GM21528 (cell line): ENCODE results near the gene EPB41L4B.
A peak's percentile ranks its signal among the peaks of the same experiment; 100 is the strongest.

ENCODE experiments used
- ATAC-seq: cut with Tn5 transposase; IDR thresholded peaks from one replicate; pipeline ENCODE4 v1.9.1; 2021; ENCODE audit warnings: mild to moderate bottlenecking, moderate library complexity; ENCODE audit not compliant: unreplicated experiment, low FRiP score

Gene EPB41L4B

GRCh38 chr9:109321727-109322126 lies 868 bp upstream of the EPB41L4B start:
- no peak for ATAC-seq

GRCh38 chr9:109320331-109320741 lies 523 bp downstream of the EPB41L4B start:
- ATAC-seq = peak; percentile 30

GRCh38 chr9:109319626-109320241 lies 1.1 kb downstream of the EPB41L4B start:
- no peak for ATAC-seq

GRCh38 chr9:109319017-109319625 lies 1.7 kb downstream of the EPB41L4B start:
- ATAC-seq = no peak

- no peak for ATAC-seq
These were observed 2.7 kb downstream of the EPB41L4B start for GRCh38 chr9:109317979-109318741.

- ATAC-seq = no peak
These were observed 3.4 kb downstream of the EPB41L4B start for GRCh38 chr9:109317311-109317978.

GRCh38 chr9:109316207-109316640 lies 4.6 kb downstream of the EPB41L4B start:
- no peak for ATAC-seq

- no peak for ATAC-seq
These were observed 5.2 kb downstream of the EPB41L4B start for GRCh38 chr9:109315480-109316206.

- no peak for ATAC-seq
These were observed 6.8 kb downstream of the EPB41L4B start for GRCh38 chr9:109314011-109314531.

GRCh38 chr9:109313351-109313750 lies 7.5 kb downstream of the EPB41L4B start:
- no peak for ATAC-seq

GRCh38 chr9:109312783-109313182 lies 8.1 kb downstream of the EPB41L4B start:
- ATAC-seq = no peak

GRCh38 chr9:109311731-109312130 lies 9.1 kb downstream of the EPB41L4B start:
- no peak for ATAC-seq

- ATAC-seq = no peak
These were observed 9.6 kb downstream of the EPB41L4B start for GRCh38 chr9:109311286-109311685.

- ATAC-seq = no peak
These were observed 10.4 kb downstream of the EPB41L4B start for GRCh38 chr9:109310486-109310901.

GRCh38 chr9:109309282-109309681 lies 11.6 kb downstream of the EPB41L4B start:
- ATAC-seq = no peak

GRCh38 chr9:109307380-109308240 lies 13.2 kb downstream of the EPB41L4B start:
- no peak for ATAC-seq

- no peak for ATAC-seq
These were observed 15.1 kb downstream of the EPB41L4B start for GRCh38 chr9:109305801-109306200.

- ATAC-seq = no peak
These were observed 16.5 kb downstream of the EPB41L4B start for GRCh38 chr9:109304347-109304746.

GRCh38 chr9:109303900-109304299 lies 17.0 kb downstream of the EPB41L4B start:
- no peak for ATAC-seq
